Pancreas (tissue), 10 donors: Measurements from ENCODE around the gene SH2D4B. TPM values are rescaled to one million over a fixed set of nuclear protein-coding genes. Genes with fewer than 3 reads are reported as not detected.

Source experiments
- ATAC-seq, 4 donors: fragments of 200-7000 bp; cut with Tn5 transposase; one replicate each; pipeline versions ENCODE4 v1.8.0 to v1.9.1; 2020; ENCODE audit warnings: mild to moderate bottlenecking in 4 of 4, moderate library complexity in 4 of 4
- DNase-seq, 6 donors: peaks; one replicate each; pipeline ENCODE4 v3.0.0-alpha.2; 2020
- FAIRE-seq: peaks from 2 replicates; lab custom pipeline; 2012; peaks lifted over from hg19 to GRCh38; lab: Jason Lieb, UNC
- H3K27ac ChIP-seq, 4 donors: fragments of 200-600 bp; sonication (generic); 1 replicate in 3 of 4; 2 replicates in 1 of 4; pipeline versions ENCODE4 v1.5.0 to v1.8.0; 2020
- H3K27me3 ChIP-seq, 4 donors: fragments of 200-600 bp; one replicate each; pipeline ENCODE4 v1.8.0; 2021
- H3K36me3 ChIP-seq, 3 donors: fragments of 200-600 bp; sonication (generic) in 1 of 3; one replicate each; pipeline versions ENCODE4 v1.5.0 to v1.8.0; 2020 to 2021
- H3K4me1 ChIP-seq, 3 donors: fragments of 200-600 bp; one replicate each; pipeline ENCODE4 v1.8.0; 2021
- H3K4me3 ChIP-seq, 4 donors: fragments of 200-600 bp; sonication (generic) in 2 of 4; one replicate each; pipeline versions ENCODE4 v1.5.0 to v1.8.0; 2020 to 2021
- H3K9me3 ChIP-seq, 4 donors: fragments of 200-600 bp; one replicate each; pipeline ENCODE4 v1.8.0; 2021
- WGBS, 2 donors: extraction: QIAGEN DNeasy Blood & Tissue Kit; methylation state at CpG; one replicate each; pipeline ENCODE4 v1.1.7; 2013; 5-methylcytosine and 5-hydroxymethylcytosine counted together
- intact Hi-C, 3 donors: fragments of 100-400 bp; cut with DNase I; formaldehyde crosslinking; loops; one replicate each; pipeline versions ENCODE4 v1.11.1 to v1.14.2; 2022
- polyA plus RNA-seq, 2 donors: library from polyadenylated mRNA; stranded (reverse); fragments of 200-250 nt; gene quantifications; one replicate each; pipeline ENCODE4 v1.2.3, GENCODE V29; 2013
- total RNA-seq, 6 donors: library from RNA; stranded (reverse); fragmentation: NEBNext Ultra II Directional in 4 of 6; extraction: Animal tissue kit (Norgen Biotek cat#: 25700) in 4 of 6; gene quantifications; one replicate each; pipeline versions ENCODE4 v1.2.1 to v1.2.4, GENCODE V29; 2021 to 2023
- TF ChIP-seq, protein P1 (sequence below), 4 donors: fragments of 200-600 bp; sonication (generic) in 3 of 4; IDR thresholded peaks; one replicate each; pipeline versions ENCODE4 v1.5.0 to v1.8.0; 2021; ENCODE audit warnings: antibody characterized with exemption in 4 of 4
- donor health status: healthy with polysubstance abuse.
- donor health status: DM: no; HTN: no; CAD: no; lungs with moderate emphysema.
- donor health status: DM: no; HTN: no; CAD: no.
- donor health status: control.
- donor health status: control.
- donor health status: Bipolar disorder and iron deficiency.
- donor health status: DM: yes; HTN: yes; CAD: no.
- donor health status: DM: no; HTN: no; CAD: no.
- donor health status: DM: no; HTN: no; CAD: no.
- donor health status: DM: yes; HTN: yes; CAD: no.

Gene SH2D4B
- total and polyA plus RNA-seq, 8 donors, result 0.02 TPM; not detected in 7

- Histone ChIP-seq H3K9me3 (no peaks in the 10 kb centered on the region), H3K27ac (no peak overlapping the region), H3K36me3 (no peaks in the 10 kb centered on the region), H3K4me1 (no peaks in the 10 kb centered on the region), H3K4me3 (no peak overlapping the region), H3K27me3 (no peaks in the 10 kb centered on the region)
- FAIRE-seq (no peak), DNase-seq (no peak), ATAC-seq (no peak)
- 62 to 74% methylated on average over 3 of the region's 3 CpGs for WGBS, 2 donors
- intact Hi-C loops, result no loop called here
- TF ChIP-seq, protein P1, sequence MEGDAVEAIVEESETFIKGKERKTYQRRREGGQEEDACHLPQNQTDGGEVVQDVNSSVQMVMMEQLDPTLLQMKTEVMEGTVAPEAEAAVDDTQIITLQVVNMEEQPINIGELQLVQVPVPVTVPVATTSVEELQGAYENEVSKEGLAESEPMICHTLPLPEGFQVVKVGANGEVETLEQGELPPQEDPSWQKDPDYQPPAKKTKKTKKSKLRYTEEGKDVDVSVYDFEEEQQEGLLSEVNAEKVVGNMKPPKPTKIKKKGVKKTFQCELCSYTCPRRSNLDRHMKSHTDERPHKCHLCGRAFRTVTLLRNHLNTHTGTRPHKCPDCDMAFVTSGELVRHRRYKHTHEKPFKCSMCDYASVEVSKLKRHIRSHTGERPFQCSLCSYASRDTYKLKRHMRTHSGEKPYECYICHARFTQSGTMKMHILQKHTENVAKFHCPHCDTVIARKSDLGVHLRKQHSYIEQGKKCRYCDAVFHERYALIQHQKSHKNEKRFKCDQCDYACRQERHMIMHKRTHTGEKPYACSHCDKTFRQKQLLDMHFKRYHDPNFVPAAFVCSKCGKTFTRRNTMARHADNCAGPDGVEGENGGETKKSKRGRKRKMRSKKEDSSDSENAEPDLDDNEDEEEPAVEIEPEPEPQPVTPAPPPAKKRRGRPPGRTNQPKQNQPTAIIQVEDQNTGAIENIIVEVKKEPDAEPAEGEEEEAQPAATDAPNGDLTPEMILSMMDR (IDR thresholded peaks at IDR 0.05), result no peak
Measured at GRCh38 chr10:80693565-80693964, 155.9 kb downstream of the SH2D4B start.

DNA sequence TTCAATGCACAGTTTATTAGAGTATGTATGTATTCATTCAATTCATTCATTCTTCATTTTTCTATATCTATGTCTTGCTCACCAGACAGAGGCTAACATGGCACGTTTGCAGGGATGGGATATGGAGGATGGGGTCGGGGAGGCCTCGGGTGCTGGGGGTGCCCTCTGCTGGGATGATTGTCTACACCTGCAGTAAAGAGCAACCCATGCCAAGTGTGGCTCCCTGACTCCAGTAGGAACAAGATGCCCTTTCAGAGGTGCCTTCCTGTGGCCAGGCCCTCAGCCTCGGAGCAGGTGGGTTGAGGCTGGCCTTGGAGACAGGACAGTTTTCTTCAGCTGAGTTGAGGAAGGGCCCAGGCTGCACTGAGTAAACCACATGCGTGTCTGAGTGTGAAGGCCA, 157.2 kb downstream of the SH2D4B start:
- FAIRE-seq (no peak), DNase-seq (no peak), ATAC-seq (no peak)
- H3K36me3 ChIP-seq, result no peaks in the 10 kb centered on the region
- H3K4me3 ChIP-seq, result no peak overlapping the region
- TF ChIP-seq, protein P1 (IDR thresholded peaks at IDR 0.05), result no peak
- H3K27me3 ChIP-seq, result no peaks in the 10 kb centered on the region
- H3K4me1 ChIP-seq, result no peaks in the 10 kb centered on the region
- 61% methylated on average over 5 of the region's 5 CpGs for WGBS, 2 donors
- no peaks in the 10 kb centered on the region for H3K9me3 ChIP-seq
- intact Hi-C loops, result no loop called here
- H3K27ac ChIP-seq, result no peak overlapping the region

Other genes with a start within 250 kb of the SH2D4B start
- 10 to 100 TPM in 3 of 6 donors, 1 to 10 TPM in 3; 7.0 to 15.6 (median 10.0) TPM for gene MAT1A, start 248.2 kb upstream of the SH2D4B start, total RNA-seq
- gene MAT1A, start 248.2 kb upstream of the SH2D4B start, polyA plus RNA-seq, result 1 to 10 TPM; 4.7 to 8.2 TPM
- not detected for gene DYDC1, start 181.1 kb upstream of the SH2D4B start, total RNA-seq
- gene DYDC1, start 181.1 kb upstream of the SH2D4B start, polyA plus RNA-seq, result not detected
- gene DYDC2, start 181.1 kb upstream of the SH2D4B start, total RNA-seq, result under 1 TPM in 2 of 6 donors, not detected in 4; 0.32 to 0.44 TPM
- under 1 TPM; 0.05 to 0.15 TPM for gene DYDC2, start 181.1 kb upstream of the SH2D4B start, polyA plus RNA-seq
- gene PRXL2A, start 129.4 kb upstream of the SH2D4B start, total RNA-seq, result 10 to 100 TPM; 18.2 to 39.8 (median 26.8) TPM
- 10 to 100 TPM; 18.6 to 38.4 TPM for gene PRXL2A, start 129.4 kb upstream of the SH2D4B start, polyA plus RNA-seq
- 10 to 100 TPM; 20.5 to 61.9 (median 26.2) TPM for gene TSPAN14, start 83.6 kb upstream of the SH2D4B start, total RNA-seq
- gene TSPAN14, start 83.6 kb upstream of the SH2D4B start, polyA plus RNA-seq, result 10 to 100 TPM; 10.6 to 18.8 TPM